Measurements from ENCODE around the gene JUN. TPM values are rescaled to one million over a fixed set of nuclear protein-coding genes. Genes with fewer than 3 reads are reported as not detected.

JUN gene
- total RNA-seq, 1 experiment from 2014 or later, result 15.9 TPM

- TF ChIP-seq FOXP4 (CRISPR knock-in tag; IDR thresholded peaks at IDR 0.05) (no peak), GABPB1 (CRISPR knock-in tag; IDR thresholded peaks at IDR 0.05) (peak; percentile 34; the same call in 1 of the 2 replicates), TEAD1 (CRISPR knock-in tag; IDR thresholded peaks at IDR 0.05) (no peak)
Observed at GRCh38 chr1:58816072-58816746, 32.4 kb upstream of the JUN start (continued).

GRCh38 chr1:58815686-58816071, 31.8 kb upstream of the JUN start:
- Mint-ChIP-seq H3K36me3 (no peaks in the 10 kb centered on the region), H3K27ac (peak overlapping the region; percentile 87), H3K9me3 (no peaks in the 10 kb centered on the region), H3K4me1 (peaks cover 34% of the 10 kb centered on the region), H3K27me3 (ENCODE audit: low read depth) (peaks cover 30% of the 10 kb centered on the region), H3K4me3 (peak overlapping the region; percentile 81)
- DNase-seq (ENCODE audit: low spot score) (no peak), ATAC-seq (peak; percentile 20)
- ChIA-PET CTCF (interaction anchor here (1.5 kb wide), 1 partner anchor 943 kb away, joined by 3 read pairs; no protein-coding TSS in a partner anchor), POLR2A (interaction anchor here (1.0 kb wide), 1 partner anchor 33 kb away, joined by 3 read pairs; no protein-coding TSS in a partner anchor)
- TF ChIP-seq IRF2 (CRISPR knock-in tag; IDR thresholded peaks at IDR 0.05; ENCODE audit: borderline replicate concordance, low read depth) (no peak), USF1 (CRISPR knock-in tag; IDR thresholded peaks at IDR 0.05) (no peak), MAX (CRISPR knock-in tag; IDR thresholded peaks at IDR 0.05) (no peak)

GRCh38 chr1:58815069-58815685, 31.3 kb upstream of the JUN start:
- DNase-seq (ENCODE audit: low spot score), result peak; percentile 63
- POLR2A ChIA-PET, result interaction anchor here (1.0 kb wide), 1 partner anchor 31 kb away, joined by 5 read pairs; the partner anchor contains the start of gene JUN
- 0 out of 2 replicates have a peak, but pooled peaks have one; percentile 9 for TF ChIP-seq ARID4B (CRISPR knock-in tag; IDR thresholded peaks at IDR 0.05; ENCODE audit: borderline replicate concordance)
- no peak for TF ChIP-seq AR (CRISPR knock-in tag; IDR thresholded peaks at IDR 0.05)
- no peak for TF ChIP-seq CTCF (IDR thresholded peaks at IDR 0.05)
- TF ChIP-seq ZBTB21 (CRISPR knock-in tag; IDR thresholded peaks at IDR 0.05; ENCODE audit: borderline replicate concordance), result no peak
- 0 out of 2 replicates have a peak, but pooled peaks have one; percentile 42 for TF ChIP-seq SP1 (CRISPR knock-in tag; conservative IDR thresholded peaks at IDR 0.05)
- TF ChIP-seq E2F5 (CRISPR knock-in tag; IDR thresholded peaks at IDR 0.05), result 0 out of 2 replicates have a peak, but pooled peaks have one; percentile 17
- no peak for TF ChIP-seq CREB1 (CRISPR knock-in tag; IDR thresholded peaks at IDR 0.05)
- no peak for TF ChIP-seq SMAD4 (CRISPR knock-in tag; IDR thresholded peaks at IDR 0.05)
- TF ChIP-seq FOXP1 (CRISPR knock-in tag; IDR thresholded peaks at IDR 0.05; ENCODE audit: borderline replicate concordance), result 0 out of 2 replicates have a peak, but pooled peaks have one; percentile 50
- TF ChIP-seq ZNF317 (CRISPR knock-in tag; IDR thresholded peaks at IDR 0.05; ENCODE audit: borderline replicate concordance, low read depth), result no peak
- 0 out of 2 replicates have a peak, but pooled peaks have one; percentile 3 for TF ChIP-seq USF1 (CRISPR knock-in tag; IDR thresholded peaks at IDR 0.05)

More at GRCh38 chr1:58815069-58815685, 31.3 kb upstream of the JUN start:
- Mint-ChIP-seq H3K36me3 (no peaks in the 10 kb centered on the region), H3K4me1 (peaks cover 38% of the 10 kb centered on the region), H3K27me3 (ENCODE audit: low read depth) (peaks cover 27% of the 10 kb centered on the region), H3K9me3 (no peaks in the 10 kb centered on the region), H3K27ac (peak overlapping the region; percentile 87; the same call in 1 of the 2 replicates), H3K4me3 (peak overlapping the region; percentile 81)
- CTCF ChIA-PET, result interaction anchor here (1.0 to 1.5 kb wide), 2 partner anchors 32 to 475 kb away, joined by 3 to 7 read pairs; partner anchors contain the start of gene JUN
- ATAC-seq, result peak; percentile 36
